ENCODE results near the gene CDH24. TPM values are rescaled to one million over a fixed set of nuclear protein-coding genes. Genes with fewer than 3 reads are reported as not detected.

CDH24 gene
- total RNA-seq, 5 donors from 2014 or later (not counting 1 experiment from before 2014, with no cell fraction given), result 1.2 to 3.0 (median 1.6) TPM

DNA sequence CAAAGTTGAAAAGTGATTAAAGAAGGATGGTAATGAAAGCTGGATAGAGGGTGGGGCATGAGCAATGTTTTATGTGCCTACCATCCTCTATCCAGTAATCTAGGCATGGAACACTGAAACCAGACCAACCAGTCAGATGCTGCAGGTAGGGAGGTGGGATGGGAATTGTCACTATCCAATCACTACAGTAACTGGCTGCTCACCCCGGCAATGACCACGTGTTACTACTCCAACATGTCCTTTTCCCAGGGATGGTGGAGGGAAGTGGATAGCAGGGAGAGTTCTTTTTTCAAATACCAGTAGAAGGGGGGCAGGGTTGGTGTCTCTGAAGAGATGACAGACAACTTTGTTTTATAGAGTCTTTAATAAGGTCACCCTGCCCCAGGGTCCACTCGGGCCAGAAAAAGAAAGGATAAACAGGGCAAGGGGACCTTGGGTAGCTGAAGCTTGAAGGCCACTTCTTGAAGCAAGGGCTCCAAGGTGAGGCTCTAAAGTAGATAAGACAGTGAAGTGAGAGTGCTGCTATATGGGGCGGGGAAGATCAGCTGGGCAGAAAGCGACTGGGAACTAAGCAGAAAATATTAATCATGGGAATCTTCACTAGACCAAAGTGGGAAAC is 14.7 kb upstream of the CDH24 start:
- peaks cover 28 to 42% (median 38%) of the 10 kb centered on the region in 3 donors for H3K4me1 Mint-ChIP-seq

DNA sequence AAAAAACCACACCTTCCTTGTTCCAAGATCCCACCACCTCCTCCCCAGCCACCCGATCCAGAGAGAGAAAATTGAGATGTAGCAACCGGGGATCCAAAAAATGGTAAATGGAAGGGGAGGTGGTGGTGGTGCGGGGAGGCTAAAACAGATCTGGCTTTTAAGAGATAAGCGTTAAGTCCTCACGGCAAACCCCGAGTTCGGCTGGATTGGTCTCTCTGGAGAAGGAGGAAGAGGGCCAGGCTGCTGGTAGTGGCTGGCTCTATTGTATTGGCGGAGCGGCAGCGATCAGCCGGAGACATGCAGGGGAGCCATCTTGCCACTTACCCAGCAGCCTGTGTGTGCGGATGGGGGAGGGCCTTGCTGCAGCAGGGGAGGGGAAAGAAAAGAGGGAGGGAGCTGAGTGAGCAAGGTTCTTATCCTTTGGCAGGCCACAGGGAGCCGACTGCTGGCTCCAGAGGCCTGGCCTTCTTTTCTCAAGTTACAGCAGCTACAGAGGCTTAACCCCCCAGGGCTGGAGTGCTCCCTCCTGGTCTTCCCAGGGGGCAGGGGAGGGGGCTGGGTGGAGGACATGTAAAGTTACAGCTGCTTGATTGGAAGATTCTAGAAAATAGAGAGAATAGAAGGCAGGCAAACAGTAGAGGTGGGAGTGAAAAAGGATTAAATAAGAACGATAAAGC is 14.1 kb upstream of the CDH24 start:
- peak; percentile 48 to 83 (median 72) for DNase-seq
- peak overlapping the region; percentile 40 for H3K27ac ChIP-seq (ENCODE audit: low read length)
- ChIA-PET CTCF (interaction anchor here (0.6 to 3.3 kb wide), 22 partner anchors 11 to 501 kb away, joined by 3 to 39 read pairs (median 3); partner anchors contain the start of genes ACIN1 (in 1 of the 2), C14orf119 (in 1 of the 2), PABPN1 (in 1 of the 2) and PRMT5 (in 1 of the 2)), POLR2A (interaction anchor here (0.6 to 1.5 kb wide), 8 partner anchors 11 to 255 kb away, joined by 3 to 9 read pairs (median 3); partner anchors contain the start of genes ACIN1 (in 2 of the 2) and C14orf119 (in 1 of the 2))
- H3K4me1 ChIP-seq (ENCODE audit: control insufficient read depth in 1 of 2, extremely low read depth in 1 of 2, insufficient read depth in 2 of 2, low read length in 2 of 2), result peaks cover 12 to 36% of the 10 kb centered on the region in 2 experiments
- no peaks in the 10 kb centered on the region for H3K27me3 Mint-ChIP-seq
- H3K36me3 Mint-ChIP-seq, result peaks cover 31% of the 10 kb centered on the region
- H3K4me3 Mint-ChIP-seq, result peak overlapping the region; percentile 88 to 94 (median 93)
- peaks cover 25 to 72% of the 10 kb centered on the region in 2 donors for H3K36me3 ChIP-seq (ENCODE audit: control insufficient read depth in 2 of 2, extremely low read depth in 1 of 2, insufficient read depth in 1 of 2, low read length in 1 of 2)
- no peaks in the 10 kb centered on the region for H3K9me3 Mint-ChIP-seq
- H3K27ac Mint-ChIP-seq, result peak overlapping the region; percentile 91 to 96
- peaks cover 28 to 42% (median 38%) of the 10 kb centered on the region in 3 donors for H3K4me1 Mint-ChIP-seq
- no peaks in the 10 kb centered on the region for H3K9me3 ChIP-seq
- H3K4me3 ChIP-seq (ENCODE audit: control insufficient read depth in 1 of 2, extremely low read depth in 1 of 2, low read length in 1 of 2), result peak overlapping the region; percentile 56 to 84
- no peaks in the 10 kb centered on the region for H3K27me3 ChIP-seq (replicated peaks in 1 of 2; ENCODE audit: control insufficient read depth in 2 of 2, extremely low read depth in 1 of 2, insufficient read depth in 2 of 2, low read length in 1 of 2)
- ATAC-seq (replicated peaks in 1 of 4), result peak; percentile 89 to 94 (median 92)
- WGBS (ENCODE audit: insufficient coverage), result 2% methylated on average over 10 of the region's 14 CpGs

More for the DNA sequence above, 14.7 kb upstream of the CDH24 start:
- Mint-ChIP-seq H3K36me3 (peaks cover 36% of the 10 kb centered on the region), H3K4me3 (peak overlapping the region; percentile 88 to 94 (median 93)), H3K27me3 (no peaks in the 10 kb centered on the region), H3K9me3 (no peaks in the 10 kb centered on the region), H3K27ac (peak overlapping the region; percentile 91 to 96)
- H3K4me3 ChIP-seq (ENCODE audit: control insufficient read depth in 1 of 2, extremely low read depth in 1 of 2, low read length in 1 of 2), result no peak overlapping the region
- ATAC-seq (replicated peaks in 1 of 4) (no peak), DNase-seq (peak in 1 of 35 experiments; percentile 3)
- no peaks in the 10 kb centered on the region for H3K27me3 ChIP-seq (replicated peaks in 1 of 2; ENCODE audit: control insufficient read depth in 2 of 2, extremely low read depth in 1 of 2, insufficient read depth in 2 of 2, low read length in 1 of 2)
- WGBS (ENCODE audit: insufficient coverage), result 96% methylated on average over 2 of the region's 5 CpGs
- ChIA-PET POLR2A (interaction anchor here (0.6 to 1.5 kb wide), 6 partner anchors 10 to 65 kb away, joined by 3 to 9 read pairs (median 3); partner anchors contain the start of genes ACIN1 (in 2 of the 2) and C14orf119 (in 1 of the 2)), CTCF (interaction anchor here (0.6 to 3.3 kb wide), 13 partner anchors 14 to 502 kb away, joined by 3 to 39 read pairs (median 3); partner anchors contain the start of genes ACIN1 (in 1 of the 2), C14orf119 (in 1 of the 2) and PRMT5 (in 1 of the 2))
- peaks cover 24 to 72% of the 10 kb centered on the region in 2 donors for H3K36me3 ChIP-seq (ENCODE audit: control insufficient read depth in 2 of 2, extremely low read depth in 1 of 2, insufficient read depth in 1 of 2, low read length in 1 of 2)
- H3K4me1 ChIP-seq (ENCODE audit: control insufficient read depth in 1 of 2, extremely low read depth in 1 of 2, insufficient read depth in 2 of 2, low read length in 2 of 2), result peaks cover 12 to 35% of the 10 kb centered on the region in 2 experiments
- no peaks in the 10 kb centered on the region for H3K9me3 ChIP-seq
- peak overlapping the region; percentile 40 for H3K27ac ChIP-seq (ENCODE audit: low read length)

DNA sequence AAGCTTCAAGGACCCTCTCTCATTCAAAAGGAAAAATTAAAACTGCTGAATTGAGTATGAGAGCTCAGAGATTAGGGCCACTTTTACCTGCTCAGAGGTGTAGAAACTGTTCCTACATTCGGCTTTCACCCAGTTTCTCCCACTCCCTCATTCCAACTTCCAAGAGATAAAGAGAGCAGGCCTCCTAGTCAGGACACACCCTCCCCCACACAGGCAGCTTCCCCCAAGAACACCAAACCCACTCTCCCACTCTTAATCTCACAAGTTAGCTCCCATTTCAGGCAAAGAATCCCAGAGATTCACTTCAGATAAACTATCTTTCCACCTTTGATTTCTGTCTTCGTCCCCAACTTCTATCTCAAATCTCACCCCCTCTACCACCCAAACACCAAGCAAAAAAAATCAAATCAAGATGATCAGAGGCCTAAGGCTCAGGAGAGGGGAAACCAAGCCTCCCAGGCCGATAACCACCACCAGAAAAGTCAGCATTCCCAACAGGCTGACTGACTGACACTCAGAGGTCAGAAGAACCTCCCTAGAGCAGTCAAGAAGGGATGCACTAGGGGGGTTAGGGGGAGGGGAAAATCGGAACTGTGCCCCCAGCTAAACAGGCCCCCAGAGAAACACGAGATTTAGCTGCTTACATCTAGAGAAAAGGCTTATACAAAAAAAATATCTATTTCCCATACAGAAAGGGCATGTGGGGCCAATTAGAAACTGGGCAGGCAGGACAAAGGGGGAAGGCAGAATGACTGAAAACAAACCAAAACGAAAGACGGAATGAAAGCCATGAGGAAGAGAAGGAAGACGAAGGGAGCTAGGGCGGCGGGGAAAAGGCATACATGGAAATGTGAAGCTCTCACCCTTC is 13.2 kb upstream of the CDH24 start:
- CTCF ChIA-PET, result interaction anchor here (0.6 to 3.3 kb wide), 20 partner anchors 10 to 501 kb away, joined by 3 to 39 read pairs (median 3); partner anchors contain the start of genes ACIN1 (in 1 of the 2), C14orf119 (in 1 of the 2), PABPN1 (in 1 of the 2) and PRMT5 (in 1 of the 2)
- no peaks in the 10 kb centered on the region for H3K9me3 Mint-ChIP-seq
- peaks cover 17 to 72% of the 10 kb centered on the region in 2 donors for H3K36me3 ChIP-seq (ENCODE audit: control insufficient read depth in 2 of 2, extremely low read depth in 1 of 2, insufficient read depth in 1 of 2, low read length in 1 of 2)

DNA sequence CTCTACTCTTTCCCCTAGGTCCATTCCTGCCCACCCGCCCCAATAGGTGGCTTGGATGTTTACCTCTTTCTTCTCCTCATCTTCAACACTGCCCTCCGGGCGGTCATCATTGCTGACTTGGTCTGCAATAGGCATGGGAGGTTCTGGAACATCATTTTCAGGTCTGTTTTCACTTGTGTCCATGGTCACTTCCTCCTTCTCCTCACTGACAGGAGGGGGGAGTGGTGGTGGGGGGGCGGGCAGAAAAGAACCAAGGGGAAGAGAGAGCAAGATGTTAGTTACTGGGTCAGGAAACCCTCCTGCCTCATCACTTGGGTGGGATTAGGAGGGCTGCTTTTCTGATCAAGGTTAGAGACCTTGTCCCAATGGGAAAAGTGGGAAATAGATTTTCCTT is 12.1 kb upstream of the CDH24 start:
- Mint-ChIP-seq H3K9me3 (no peaks in the 10 kb centered on the region), H3K4me1 (peaks cover 35 to 45% (median 41%) of the 10 kb centered on the region in 3 donors), H3K36me3 (peaks cover 26% of the 10 kb centered on the region), H3K27me3 (no peaks in the 10 kb centered on the region), H3K27ac (peak overlapping the region in 1 of 2 donors; percentile 61), H3K4me3 (no peak overlapping the region)
- no peak overlapping the region for H3K27ac ChIP-seq (ENCODE audit: low read length)
- H3K4me1 ChIP-seq (ENCODE audit: control insufficient read depth in 1 of 2, extremely low read depth in 1 of 2, insufficient read depth in 2 of 2, low read length in 2 of 2), result peaks cover 12 to 37% of the 10 kb centered on the region in 2 experiments
- DNase-seq (no peak), ATAC-seq (replicated peaks in 1 of 4) (no peak)
- no peak overlapping the region for H3K4me3 ChIP-seq (ENCODE audit: control insufficient read depth in 1 of 2, extremely low read depth in 1 of 2, low read length in 1 of 2)
- no peaks in the 10 kb centered on the region for H3K27me3 ChIP-seq (replicated peaks in 1 of 2; ENCODE audit: control insufficient read depth in 2 of 2, extremely low read depth in 1 of 2, insufficient read depth in 2 of 2, low read length in 1 of 2)
- CTCF ChIA-PET, result interaction anchor here (0.6 to 2.1 kb wide), 31 partner anchors 7 to 499 kb away, joined by 3 to 46 read pairs (median 6); partner anchors contain the start of genes ACIN1 (in 1 of the 2), C14orf119 (in 1 of the 2), HAUS4 (in 1 of the 2) and PABPN1 (in 1 of the 2)
- POLR2A ChIA-PET, result interaction anchor here in 1 of 2 donors (1.0 to 1.3 kb wide), 2 partner anchors 8 to 25 kb away, joined by 4 to 7 read pairs; partner anchors contain the start of genes ACIN1 and C14orf119
- peaks cover 15 to 68% of the 10 kb centered on the region in 2 donors for H3K36me3 ChIP-seq (ENCODE audit: control insufficient read depth in 2 of 2, extremely low read depth in 1 of 2, insufficient read depth in 1 of 2, low read length in 1 of 2)
- no peaks in the 10 kb centered on the region for H3K9me3 ChIP-seq
- WGBS (ENCODE audit: insufficient coverage), result no CpG with 5 or more reads among the region's 4 CpGs

More for the DNA sequence above, 13.2 kb upstream of the CDH24 start:
- Mint-ChIP-seq H3K4me1 (peaks cover 35 to 47% (median 41%) of the 10 kb centered on the region in 3 donors), H3K27ac (peak overlapping the region; percentile 91 to 96), H3K27me3 (no peaks in the 10 kb centered on the region), H3K36me3 (peaks cover 31% of the 10 kb centered on the region), H3K4me3 (peak overlapping the region; percentile 88 to 94 (median 93))
- peaks cover 12 to 37% of the 10 kb centered on the region in 2 experiments for H3K4me1 ChIP-seq (ENCODE audit: control insufficient read depth in 1 of 2, extremely low read depth in 1 of 2, insufficient read depth in 2 of 2, low read length in 2 of 2)
- peak overlapping the region; percentile 40 for H3K27ac ChIP-seq (ENCODE audit: low read length)
- H3K4me3 ChIP-seq (ENCODE audit: control insufficient read depth in 1 of 2, extremely low read depth in 1 of 2, low read length in 1 of 2), result peak overlapping the region; percentile 56 to 84
- POLR2A ChIA-PET, result interaction anchor here (0.5 to 1.5 kb wide), 4 partner anchors 24 to 256 kb away, joined by 3 to 9 read pairs (median 6); partner anchors contain the start of genes ACIN1 (in 1 of the 2) and C14orf119 (in 1 of the 2)
- DNase-seq, result peak in 1 of 35 experiments; percentile 4
- no peaks in the 10 kb centered on the region for H3K9me3 ChIP-seq
- no peak for ATAC-seq (replicated peaks in 1 of 4)
- 67% methylated on average over 2 of the region's 10 CpGs for WGBS (ENCODE audit: insufficient coverage)
- no peaks in the 10 kb centered on the region for H3K27me3 ChIP-seq (replicated peaks in 1 of 2; ENCODE audit: control insufficient read depth in 2 of 2, extremely low read depth in 1 of 2, insufficient read depth in 2 of 2, low read length in 1 of 2)

DNA sequence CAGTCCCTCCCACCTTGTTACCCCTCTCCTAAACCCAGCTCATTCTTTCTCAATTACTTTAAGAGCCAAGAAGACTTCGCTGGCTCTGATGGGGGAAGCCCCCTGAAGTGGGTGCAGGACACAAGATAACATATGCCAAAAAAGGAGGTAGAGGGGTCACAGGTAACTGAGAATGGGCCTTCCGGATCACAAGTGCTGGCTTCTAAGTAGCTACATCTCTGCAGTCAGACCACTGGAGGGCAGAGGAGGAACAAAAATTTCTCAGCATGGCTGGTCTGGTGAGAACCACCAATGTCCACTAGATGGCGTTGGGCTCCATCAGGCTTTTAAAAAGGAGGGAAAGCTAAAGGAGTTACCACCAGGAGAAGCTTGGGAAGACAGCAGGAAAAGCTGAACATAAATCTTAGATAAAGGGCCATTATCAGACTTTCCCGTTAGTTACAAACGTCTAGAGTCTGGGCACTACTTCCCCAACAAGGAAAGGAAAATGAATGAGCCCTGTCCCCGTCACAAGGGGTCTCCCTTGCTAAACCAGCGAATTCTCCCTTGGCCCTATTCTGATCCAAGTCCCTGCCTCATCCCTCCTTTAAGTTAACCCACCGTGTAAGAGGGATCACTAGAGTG is 11.6 kb upstream of the CDH24 start:
- Histone ChIP-seq H3K4me3 (ENCODE audit: control insufficient read depth in 1 of 2, extremely low read depth in 1 of 2, low read length in 1 of 2) (no peak overlapping the region), H3K27ac (ENCODE audit: low read length) (peak overlapping the region; percentile 38), H3K27me3 (replicated peaks in 1 of 2; ENCODE audit: control insufficient read depth in 2 of 2, extremely low read depth in 1 of 2, insufficient read depth in 2 of 2, low read length in 1 of 2) (no peaks in the 10 kb centered on the region), H3K36me3 (ENCODE audit: control insufficient read depth in 2 of 2, extremely low read depth in 1 of 2, insufficient read depth in 1 of 2, low read length in 1 of 2) (peaks cover 13 to 69% of the 10 kb centered on the region in 2 donors), H3K9me3 (no peaks in the 10 kb centered on the region), H3K4me1 (ENCODE audit: control insufficient read depth in 1 of 2, extremely low read depth in 1 of 2, insufficient read depth in 2 of 2, low read length in 2 of 2) (peaks cover 12 to 37% of the 10 kb centered on the region in 2 experiments)
- H3K9me3 Mint-ChIP-seq, result no peaks in the 10 kb centered on the region
- no peaks in the 10 kb centered on the region for H3K27me3 Mint-ChIP-seq
- 20% methylated on average over 5 of the region's 8 CpGs for WGBS (ENCODE audit: insufficient coverage)
- POLR2A ChIA-PET, result interaction anchor here (0.5 to 1.3 kb wide), 6 partner anchors 8 to 304 kb away, joined by 4 to 7 read pairs (median 5); partner anchors contain the start of genes ACIN1 (in 1 of the 2) and C14orf119 (in 1 of the 2)
- peak; percentile 76 to 86 (median 79) for ATAC-seq (replicated peaks in 1 of 4)
- peaks cover 35 to 45% (median 41%) of the 10 kb centered on the region in 3 donors for H3K4me1 Mint-ChIP-seq
- H3K36me3 Mint-ChIP-seq, result peaks cover 28% of the 10 kb centered on the region
- peak overlapping the region; percentile 61 for H3K27ac Mint-ChIP-seq
- H3K4me3 Mint-ChIP-seq, result peak overlapping the region; percentile 17 to 34 (median 31)
- CTCF ChIA-PET, result interaction anchor here (0.5 to 2.1 kb wide), 44 partner anchors 8 to 1127 kb away, joined by 3 to 46 read pairs (median 5); partner anchors contain the start of genes ACIN1 (in 1 of the 2), C14orf119 (in 1 of the 2), HAUS4 (in 1 of the 2) and PABPN1 (in 1 of the 2)
- DNase-seq, result peak; percentile 40 to 90 (median 66)

Data from T-cell (primary cell).